ENCODE measurements around the gene CEACAM8.
"Not testable (repeated sequence)": the region's sequence is repeated elsewhere in the genome, so short reads cannot be mapped to it uniquely, and the experiment has no call there.

Gene CEACAM8

DNA sequence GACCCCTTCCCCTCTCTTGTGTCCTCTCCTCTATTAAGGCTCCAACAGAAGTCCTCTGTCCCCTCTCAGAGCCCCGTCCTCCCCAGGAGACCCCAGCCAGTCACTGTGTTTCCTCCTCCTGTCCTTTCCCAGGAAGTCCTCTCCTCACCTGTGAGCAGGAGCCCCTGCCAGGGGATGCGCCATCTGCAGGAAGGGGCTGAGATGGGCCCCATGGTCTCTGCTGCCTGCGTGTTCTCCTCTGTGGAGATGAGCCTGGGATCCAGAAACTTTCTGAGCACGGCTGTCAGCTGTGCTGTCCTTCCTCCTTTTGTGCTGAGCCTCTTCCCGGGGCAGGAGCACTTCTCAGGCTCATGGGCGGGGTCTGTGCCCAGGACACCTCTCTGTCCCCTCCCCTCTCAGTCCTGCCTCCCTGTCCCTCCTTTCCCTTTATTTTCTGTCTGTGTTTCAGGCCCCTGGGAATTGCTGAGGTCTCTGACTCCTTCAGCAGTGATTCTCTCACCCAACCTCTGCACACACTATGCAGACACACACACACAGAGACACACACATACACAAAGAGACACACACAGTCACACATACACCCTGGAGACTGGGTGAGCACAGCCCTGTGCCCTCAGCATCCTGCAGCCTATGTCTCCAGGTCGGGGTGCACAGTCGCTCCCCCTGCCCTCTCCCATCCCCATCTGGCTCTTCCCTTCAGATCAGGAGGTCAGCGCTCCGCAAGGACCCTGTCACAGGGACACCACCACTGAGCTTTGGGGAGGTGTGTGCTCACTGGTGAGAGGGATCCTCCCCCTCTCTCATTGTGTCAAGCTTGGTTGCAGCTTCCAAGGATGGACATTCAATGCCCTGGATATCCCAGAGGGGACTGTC lies at the start of gene CEACAM8:
TSS of gene CEACAM8 (minus strand) at position 308 of the 873 bp plus-strand sequence. CDS start at position 212, 96 bp downstream.
- DNase-seq (ENCODE audit: low read depth): no peak

DNA sequence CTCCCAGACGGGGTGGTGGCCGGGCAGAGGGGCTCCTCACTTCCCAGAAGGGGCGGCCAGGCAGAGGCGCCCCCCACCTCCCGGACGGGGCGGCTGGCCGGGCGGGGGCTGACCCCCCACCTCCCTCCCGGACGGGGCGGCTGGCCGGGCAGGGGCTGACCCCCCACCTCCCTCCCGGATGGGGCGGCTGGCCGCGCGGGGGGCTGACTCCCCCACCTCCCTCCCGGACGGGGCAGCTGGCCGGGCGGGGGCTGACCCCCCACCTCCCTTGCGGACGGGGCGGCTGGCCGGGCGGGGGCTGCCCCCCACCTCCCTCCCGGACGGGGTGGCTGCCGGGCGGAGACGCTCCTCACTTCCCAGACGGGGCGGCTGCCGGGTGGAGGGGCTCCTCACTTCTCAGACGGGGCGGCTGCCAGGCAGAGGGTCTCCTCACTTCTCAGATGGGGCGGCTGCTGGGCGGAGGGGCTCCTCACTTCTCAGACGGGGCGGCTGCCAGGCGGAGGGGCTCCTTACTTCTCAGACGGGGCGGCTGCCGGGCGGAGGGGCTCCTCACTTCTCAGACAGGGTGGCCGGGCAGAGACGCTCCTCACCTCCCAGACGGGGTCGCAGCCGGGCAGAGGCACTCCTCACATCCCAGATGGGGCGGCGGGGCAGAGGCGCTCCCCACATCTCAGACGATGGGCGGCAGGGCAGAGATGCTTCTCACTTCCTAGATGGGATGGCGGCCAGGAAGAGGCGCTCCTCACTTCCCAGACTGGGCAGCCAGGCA lies 44.8 kb upstream of the CEACAM8 start:
- DNase-seq (ENCODE audit: low read depth): not testable (repeated sequence)

DNA sequence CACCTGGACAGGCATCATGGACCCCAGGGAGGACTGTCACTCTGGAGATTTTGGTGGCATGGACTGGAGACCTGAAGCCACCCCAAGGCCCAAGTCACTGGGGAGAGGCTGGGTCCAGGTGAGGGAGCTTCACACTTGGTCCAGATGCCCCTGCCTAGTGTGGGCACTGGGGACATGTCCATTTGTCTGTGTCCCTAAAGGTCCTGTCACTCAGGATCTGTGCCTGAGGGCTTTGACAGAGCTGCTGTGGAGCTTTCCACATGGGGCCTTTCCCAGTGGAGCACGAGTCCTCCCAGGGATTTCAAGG lies 40.5 kb upstream of the CEACAM8 start:
- no peak for DNase-seq (ENCODE audit: low read depth)

DNA sequence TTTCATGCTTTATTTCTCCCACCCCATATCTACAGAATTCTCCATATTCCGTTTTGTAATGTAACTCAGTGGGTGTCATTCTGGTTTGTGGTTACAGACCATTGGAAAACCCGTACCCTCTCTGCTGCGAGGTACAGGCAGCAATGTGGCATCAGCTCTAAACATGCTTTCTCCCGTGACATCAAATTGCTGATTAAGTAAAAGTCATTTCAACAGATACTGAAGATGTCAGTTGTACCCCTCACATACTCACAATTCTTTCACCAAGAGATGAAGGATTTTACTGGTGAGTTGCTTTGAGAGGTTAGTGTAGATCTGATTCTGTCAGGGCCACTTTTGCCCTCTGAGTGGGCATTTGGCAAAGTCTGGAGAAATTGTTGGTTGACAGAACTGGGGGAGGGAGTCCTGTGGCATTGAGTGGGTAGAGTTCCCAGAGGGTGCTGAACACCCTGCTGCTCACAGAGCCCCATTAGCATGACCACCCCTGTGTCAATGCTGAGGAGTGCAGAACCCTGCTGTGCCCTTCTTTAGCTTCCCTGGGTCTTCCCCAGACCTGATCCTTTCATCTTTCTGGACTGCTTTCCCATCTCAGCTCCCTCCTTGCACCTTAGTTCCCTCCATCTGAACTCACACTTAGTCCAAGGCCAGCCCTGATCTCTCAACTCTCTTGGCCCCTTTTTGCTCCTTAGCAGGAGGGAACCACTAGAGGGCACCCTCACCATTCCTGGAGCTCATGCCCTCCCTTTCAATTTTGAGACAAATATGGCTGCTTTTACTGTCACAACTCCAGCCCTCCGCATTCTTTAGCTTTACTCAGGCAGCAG lies 39.9 kb upstream of the CEACAM8 start:
- DNase-seq (ENCODE audit: low read depth): peak; percentile 38

DNA sequence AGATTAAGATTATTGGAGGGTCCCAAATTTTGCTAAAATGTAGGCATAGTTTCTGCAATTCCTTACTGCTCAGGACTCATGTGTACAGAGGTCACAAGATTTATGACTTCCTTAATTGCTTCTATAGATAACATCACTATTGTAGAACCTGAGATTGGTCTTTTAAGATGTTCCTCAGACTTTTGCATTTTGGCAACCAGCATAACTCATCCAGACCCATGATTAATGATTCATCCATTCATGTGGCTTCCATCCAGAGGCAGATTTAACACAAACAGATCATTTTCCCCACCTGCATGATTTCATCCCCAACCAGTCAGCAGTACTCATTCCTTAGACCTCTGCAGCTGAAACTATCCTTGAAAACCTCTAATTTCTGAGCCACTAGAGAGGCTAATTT lies 34.5 kb upstream of the CEACAM8 start:
- no peak for DNase-seq (ENCODE audit: low read depth)

DNA sequence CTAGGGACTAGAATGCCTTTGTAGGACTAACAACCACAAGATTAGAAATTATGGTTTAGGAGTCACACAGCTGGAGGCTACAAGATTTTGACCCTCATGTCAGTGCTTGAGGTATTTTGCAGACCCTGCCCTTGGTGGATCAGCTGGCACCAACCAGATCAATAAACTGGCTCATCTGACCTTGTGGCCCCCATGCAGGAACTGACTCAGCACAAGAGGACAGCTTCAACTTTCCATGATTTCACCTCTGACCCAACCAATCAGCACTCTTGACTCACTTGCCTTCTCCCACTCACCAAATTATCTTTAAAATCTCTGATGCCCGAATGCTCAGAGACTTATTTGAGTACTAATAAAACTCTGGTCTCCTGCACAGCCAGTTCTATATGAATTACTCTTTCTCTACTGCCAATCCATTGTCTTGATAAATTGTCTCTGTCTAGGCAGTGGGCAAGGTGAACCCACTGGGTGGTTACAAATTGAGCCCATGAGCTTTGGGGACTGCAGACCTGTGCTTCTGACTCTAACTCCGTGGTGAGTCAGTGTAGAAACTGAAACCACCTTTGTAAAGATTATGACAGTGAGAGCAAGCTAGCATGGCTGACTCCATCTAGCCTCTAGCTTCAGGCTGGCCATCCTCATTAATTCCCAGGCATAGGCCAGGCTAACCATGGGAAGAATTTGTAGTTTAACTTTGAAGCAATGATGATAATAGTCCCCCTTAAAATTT lies 33.9 kb upstream of the CEACAM8 start:
- DNase-seq (ENCODE audit: low read depth): no peak

DNA sequence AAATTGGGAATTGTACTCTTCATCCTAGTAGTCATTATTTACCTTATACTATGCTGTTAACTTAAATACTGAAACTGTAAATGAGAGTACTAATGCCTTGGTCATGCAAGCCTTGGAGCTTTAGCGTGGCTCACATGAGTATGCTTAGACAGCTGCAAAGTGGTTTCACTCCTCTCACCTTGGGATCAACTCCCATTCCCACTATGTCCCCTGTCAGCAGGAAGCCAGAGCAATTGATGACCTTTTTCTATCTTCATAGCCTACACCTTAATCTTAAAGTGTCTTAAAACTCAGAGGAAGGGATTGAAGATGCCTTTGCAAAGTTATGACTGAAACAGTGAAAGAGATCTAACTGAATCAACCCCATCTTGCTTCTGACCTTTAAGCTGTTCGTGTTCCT lies 33.2 kb upstream of the CEACAM8 start:
- DNase-seq (ENCODE audit: low read depth): no peak

DNA sequence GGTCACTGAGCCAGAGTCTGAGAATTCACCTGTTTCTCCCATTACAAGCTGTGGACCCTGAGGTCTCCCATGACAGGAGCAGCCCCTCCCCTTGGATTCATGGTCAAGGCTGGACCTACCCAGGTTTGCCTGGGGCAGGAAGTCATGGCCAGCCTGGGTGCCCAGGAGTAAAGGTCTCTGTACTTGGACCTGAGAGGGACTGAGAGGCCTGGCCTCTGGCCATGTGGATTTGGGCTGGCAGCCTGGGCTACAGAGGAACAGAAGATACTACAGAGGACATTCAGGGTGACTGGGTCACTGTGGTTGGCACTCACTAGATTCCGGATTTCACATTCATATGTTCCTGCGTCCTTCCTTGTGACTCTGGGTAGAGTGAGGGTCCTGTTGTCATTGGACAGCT lies 31.5 kb upstream of the CEACAM8 start:
- no peak for DNase-seq (ENCODE audit: low read depth)

DNA sequence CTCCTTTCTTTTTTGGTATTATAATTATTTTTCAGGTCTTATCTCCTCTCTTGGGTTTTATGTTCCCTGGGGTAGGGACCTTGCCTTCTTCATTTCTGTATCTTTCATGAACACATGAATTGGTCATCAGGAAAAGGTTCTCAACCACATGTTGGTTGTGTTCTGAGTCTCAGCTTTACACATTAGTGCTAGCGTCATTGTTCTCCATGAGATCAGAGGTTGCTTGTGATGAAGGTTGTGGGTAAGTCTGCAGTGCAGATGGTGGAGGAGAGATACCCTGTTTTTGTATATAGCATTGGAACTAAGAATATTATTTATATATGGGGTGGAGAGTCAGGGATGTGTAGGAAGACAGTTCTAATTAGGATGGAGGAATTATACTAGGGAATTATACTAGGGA lies 24.5 kb upstream of the CEACAM8 start:
- no peak for DNase-seq (ENCODE audit: low read depth)

DNA sequence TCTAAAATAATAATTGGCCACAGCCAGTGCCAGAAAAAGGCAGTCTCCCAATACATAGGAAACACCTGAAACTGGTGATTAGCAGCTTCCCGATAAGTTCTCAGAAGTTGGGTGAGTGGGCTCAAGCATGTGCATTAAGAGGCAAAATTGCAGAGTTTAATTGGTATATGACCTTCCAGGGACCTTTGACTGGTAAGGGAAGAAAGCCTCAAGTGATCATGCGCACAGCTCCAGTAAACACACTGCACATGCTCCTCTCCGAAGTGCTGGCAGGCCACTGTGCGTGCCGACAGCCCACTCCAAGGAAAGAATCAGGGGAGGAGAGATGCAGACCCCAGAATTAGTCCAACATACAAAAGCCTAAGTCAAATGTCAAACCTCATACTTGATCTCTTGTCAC lies 18.9 kb upstream of the CEACAM8 start:
- DNase-seq (ENCODE audit: low read depth): no peak

DNA sequence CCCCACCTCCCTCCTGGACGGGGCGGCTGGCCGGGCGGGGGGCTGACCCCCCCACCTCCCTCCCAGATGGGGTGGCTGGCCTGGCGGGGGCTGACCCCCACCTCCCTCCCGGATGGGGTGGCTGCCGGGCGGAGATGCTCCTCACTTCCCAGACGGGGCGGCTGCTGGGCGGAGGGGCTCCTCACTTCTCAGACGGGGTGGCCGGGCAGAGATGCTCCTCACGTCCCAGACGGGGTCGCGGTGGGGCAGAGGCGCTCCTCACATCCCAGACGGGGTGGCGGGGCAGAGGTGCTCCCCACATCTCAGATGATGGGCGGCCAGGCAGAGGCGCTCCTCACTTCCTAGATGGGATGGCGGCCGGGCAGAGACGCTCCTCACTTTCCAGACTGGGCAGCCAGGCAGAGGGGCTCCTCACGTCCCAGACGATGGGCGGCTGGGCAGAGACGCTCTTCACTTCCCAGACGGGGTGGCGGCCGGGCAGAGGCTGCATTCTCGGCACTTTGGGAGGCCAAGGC lies 15.7 kb upstream of the CEACAM8 start:
- not testable (repeated sequence) for DNase-seq (ENCODE audit: low read depth)

DNA sequence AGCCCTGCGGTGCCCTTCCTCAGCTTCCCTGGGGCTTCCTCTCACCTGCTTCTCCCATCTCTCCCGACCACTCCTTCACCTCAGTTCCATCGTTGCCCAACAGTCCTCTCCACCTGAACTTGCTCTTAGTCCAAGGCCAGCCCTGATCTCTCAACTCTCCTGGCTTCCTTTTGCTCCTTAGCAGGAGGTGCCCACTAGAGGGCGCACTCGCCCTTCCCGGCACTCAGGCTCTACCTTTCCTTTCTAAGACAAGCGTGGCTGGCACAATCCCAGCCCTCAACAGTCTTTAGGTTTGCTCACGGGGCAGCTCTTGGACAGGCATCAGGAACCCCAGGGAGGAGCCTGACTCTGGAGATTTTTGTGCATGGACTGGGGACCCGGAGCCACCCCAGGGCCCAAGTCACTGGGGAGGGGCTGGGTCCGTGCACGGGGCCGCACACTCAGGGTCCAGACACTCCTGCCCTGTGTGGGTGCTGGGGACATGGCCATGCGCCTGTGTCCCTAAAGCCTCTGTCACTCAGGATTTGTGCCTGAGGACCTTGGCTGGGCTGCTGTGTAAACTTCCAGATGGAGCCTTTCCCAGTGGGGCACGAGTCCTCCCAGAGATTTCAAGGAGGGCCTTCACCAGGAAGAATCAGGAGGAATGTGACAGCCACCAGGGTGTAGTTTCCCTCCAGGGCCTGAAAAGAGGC lies 12.1 kb upstream of the CEACAM8 start:
- peak; percentile 47 for DNase-seq (ENCODE audit: low read depth)

DNA sequence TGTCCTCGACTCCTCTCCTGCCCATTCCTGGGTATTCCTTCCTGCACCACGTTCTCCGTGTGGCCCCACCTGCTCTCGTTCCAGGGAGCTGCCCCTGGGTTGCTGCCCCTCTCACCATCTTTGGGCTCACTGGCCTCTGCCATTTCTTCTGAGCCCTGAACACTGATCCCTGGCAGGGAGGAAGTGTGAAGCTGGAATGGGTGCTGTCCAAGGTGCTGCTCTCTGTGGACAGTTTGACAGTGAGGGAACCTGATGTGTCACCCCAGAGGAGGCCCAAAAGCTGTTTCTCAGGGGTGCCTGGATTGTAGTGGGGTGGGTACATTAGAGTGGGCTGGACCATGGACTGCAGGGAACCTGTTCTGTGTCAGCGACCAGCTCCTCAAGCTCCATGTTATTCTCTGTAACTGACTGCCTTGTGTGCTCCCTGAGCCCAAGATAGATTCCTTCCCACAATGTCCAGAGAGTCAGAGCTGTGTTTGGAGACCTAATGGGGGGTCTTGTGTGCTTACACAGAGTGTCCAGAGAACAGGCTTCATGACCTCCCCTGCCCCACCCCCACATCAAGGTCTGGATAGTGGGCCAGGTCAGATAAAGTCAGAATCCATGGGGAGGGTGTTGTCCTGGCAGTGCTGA lies 7.2 kb upstream of the CEACAM8 start:
- DNase-seq (ENCODE audit: low read depth): peak; percentile 34

DNA sequence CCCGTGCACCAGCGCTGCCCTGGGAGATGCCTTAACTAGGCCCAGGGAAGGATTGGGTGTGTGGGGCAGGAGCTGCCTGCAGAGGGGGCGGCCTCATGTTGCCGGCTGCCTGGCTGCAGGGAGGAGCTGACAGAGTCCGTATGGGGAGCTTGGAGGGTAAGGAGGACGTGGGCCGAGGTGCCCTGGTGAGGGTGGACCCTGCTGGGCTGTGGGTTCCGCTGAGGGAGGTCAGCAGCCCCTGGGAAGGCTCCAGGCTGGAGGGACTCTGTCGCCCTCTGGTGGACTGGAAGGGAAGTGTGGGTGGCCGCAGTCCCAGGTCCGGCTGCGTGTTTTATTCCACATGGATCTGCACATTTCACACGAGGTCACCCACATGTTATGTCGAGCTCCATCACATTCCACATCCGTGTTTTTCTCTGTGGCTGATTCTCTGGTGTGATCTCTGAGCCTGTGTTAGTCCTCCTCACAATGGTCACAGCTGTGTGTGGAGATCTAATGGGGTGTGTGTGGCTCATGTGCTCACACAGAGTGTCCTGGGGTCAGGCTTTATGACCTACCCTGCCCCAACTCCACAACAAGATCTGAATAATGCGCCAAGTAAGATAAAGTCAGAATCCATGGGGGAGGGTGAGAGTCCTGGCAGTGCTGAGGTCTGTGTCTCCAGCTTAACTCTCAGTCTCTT lies 1.8 kb upstream of the CEACAM8 start:
- peak; percentile 8 for DNase-seq (ENCODE audit: low read depth)

DNA sequence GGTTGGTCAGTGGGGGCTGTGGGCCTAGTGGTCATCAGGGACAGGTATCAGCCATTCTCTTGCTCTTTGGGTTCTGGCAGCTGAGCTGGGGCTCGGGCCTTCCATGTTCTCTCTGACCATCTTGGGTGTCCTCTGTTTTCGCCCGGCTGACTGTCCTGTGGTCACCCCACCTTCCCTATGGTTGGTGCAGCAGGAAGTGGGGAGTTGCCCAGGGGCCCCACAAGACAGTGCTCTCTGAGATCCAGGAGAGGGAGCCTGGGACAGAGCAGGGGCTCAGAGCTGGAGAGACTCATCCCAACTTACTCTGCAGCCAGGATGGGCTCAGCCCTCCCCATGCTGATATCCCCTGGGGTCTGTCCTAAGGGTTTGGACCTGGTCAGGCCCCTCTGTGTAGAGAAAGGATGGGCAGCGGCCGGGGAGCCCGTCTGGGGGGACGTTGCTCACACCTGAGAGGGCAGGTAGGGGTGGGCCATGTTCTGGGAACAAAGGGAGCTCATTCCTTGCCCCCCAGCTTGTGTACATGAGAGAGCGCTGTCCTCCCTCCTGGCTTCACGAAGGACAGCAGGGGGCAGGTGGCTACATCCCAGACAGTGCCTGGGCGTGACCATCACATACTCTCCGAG lies 937 bp upstream of the CEACAM8 start:
- no peak for DNase-seq (ENCODE audit: low read depth)

DNA sequence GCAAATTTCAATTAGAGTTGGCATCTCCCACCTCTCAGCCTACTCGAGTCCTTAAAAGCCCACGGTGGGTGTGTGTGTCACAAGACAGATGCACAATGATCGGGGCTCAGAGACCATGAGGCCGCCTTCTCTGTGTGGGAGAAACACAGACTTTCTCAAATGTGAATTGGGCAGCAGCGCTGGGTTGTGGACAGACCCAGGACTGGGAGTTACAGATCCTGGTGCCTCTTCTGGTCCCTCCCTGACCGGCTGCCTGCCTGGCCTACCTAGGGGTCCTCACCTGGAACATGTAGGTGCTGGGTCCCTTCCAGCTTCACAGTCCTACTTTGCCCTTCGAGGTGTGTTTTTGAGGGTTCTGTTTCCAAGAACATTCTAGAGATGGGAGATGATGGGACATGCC lies 4.9 kb downstream of the CEACAM8 start:
- DNase-seq (ENCODE audit: low read depth): no peak

DNA sequence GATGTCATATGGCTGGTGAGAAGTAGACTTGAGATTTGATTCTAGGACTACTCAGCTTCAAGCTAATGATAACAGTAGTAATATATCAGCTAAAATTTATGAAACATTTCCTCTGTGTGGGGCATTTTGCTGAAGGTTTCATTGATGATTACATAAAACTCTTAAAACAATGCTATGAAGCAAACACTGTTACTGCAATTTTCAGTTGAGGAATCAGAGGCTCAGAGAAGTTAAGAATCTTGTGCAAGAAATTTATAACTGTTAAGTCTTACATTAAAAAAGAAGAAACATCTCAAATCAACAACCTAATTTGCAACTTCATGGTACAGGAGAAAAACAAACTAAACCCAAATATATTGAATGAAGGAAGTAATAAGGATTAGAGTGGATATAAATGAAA lies 10.3 kb downstream of the CEACAM8 start:
- no peak for DNase-seq (ENCODE audit: low read depth)

DNA sequence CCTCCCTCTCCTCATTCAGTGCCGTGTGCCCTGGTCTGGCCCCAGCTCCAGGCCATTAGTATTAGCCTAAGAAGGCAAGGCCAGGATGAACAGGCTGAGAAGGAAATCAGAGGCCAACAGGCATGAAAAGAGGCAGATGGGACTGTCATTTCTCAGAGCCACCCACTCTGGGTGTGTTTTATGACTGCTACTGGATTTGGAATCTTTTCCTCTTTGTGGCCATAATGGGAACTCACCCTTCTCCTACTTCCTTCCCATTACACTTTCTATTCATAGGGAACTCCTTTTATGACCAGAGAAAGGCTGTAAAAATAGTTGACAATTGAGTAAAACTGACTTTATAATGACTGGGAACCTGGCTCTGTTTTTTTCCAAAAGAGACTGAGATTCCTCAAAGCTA lies 17.7 kb downstream of the CEACAM8 start:
- no peak for DNase-seq (ENCODE audit: low read depth)

DNA sequence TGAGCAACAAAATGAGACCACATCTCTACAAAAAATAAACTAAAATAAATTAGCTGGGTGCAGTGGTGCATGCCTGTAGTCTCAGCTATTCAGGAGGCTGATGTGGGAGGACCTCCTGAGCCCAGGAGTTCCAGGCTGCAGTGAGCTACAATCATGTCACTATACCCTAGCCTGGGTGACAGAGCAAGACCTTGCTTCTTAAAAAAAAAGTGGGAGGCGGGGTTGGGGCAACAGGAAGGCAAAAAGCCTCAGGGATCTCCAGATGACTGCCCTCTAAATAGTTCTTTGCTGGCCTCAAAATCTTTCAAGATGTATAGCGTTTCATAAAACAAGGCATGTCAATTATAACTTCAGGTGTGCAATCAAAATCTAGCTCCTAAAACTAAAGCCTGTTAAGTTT lies 18.5 kb downstream of the CEACAM8 start:
- no peak for DNase-seq (ENCODE audit: low read depth)

DNA sequence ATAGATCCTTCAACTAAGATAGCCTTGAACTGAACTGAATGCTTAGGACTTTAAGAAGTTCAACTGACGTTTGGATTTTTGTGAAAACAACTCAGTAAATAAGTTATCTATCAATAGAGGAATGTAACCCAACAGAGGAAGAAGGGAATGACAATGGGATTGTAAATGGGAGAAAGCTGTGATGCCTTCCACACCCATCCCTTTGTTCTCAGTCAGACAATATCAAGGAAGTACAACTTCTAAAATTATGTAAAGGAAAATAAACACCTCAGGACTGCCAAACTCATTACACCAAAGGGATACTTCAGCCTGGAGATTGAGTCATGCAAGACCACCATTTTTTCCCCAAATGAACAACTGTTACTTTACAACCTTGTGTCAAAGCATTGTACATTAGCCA lies 21.1 kb downstream of the CEACAM8 start:
- DNase-seq (ENCODE audit: low read depth): no peak

Measured in iris pigment epithelial cell (primary cell).